ENCODE results near the gene SCARB1. TPM values are rescaled to one million over a fixed set of nuclear protein-coding genes. Genes with fewer than 3 reads are reported as not detected.

The SCARB1 gene
- total and polyA plus RNA-seq, 9 of the 15 experiments (the other 6 are each of a cell fraction or from before 2014, with no cell fraction given) = 0.56 to 157 (median 52.8) TPM

DNA sequence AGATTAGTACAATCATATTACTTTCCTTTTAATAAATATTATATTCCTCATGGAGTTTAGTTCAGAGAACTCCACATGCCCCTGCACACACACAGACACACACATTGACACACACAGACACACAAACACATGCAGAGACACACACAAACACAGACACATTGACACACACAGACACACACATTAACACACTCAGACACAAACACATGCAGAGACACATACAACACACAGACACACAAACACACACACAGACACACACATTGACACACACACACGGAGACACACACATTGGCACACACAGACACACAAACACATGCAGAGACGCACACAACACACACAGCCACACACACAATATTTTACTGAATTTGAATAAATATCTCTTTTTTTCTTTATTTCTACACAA lies 12.5 kb upstream of the SCARB1 start (continued):
- TF ChIP-seq SNIP1 (IDR thresholded peaks at IDR 0.05; ENCODE audit: low read depth) = 0 out of 2 replicates have a peak, but pooled peaks have one; percentile 51
- TF ChIP-seq YBX1 (IDR thresholded peaks at IDR 0.05) = peak; percentile 85; the same call in 1 of the 2 replicates
- TF ChIP-seq, protein P1, sequence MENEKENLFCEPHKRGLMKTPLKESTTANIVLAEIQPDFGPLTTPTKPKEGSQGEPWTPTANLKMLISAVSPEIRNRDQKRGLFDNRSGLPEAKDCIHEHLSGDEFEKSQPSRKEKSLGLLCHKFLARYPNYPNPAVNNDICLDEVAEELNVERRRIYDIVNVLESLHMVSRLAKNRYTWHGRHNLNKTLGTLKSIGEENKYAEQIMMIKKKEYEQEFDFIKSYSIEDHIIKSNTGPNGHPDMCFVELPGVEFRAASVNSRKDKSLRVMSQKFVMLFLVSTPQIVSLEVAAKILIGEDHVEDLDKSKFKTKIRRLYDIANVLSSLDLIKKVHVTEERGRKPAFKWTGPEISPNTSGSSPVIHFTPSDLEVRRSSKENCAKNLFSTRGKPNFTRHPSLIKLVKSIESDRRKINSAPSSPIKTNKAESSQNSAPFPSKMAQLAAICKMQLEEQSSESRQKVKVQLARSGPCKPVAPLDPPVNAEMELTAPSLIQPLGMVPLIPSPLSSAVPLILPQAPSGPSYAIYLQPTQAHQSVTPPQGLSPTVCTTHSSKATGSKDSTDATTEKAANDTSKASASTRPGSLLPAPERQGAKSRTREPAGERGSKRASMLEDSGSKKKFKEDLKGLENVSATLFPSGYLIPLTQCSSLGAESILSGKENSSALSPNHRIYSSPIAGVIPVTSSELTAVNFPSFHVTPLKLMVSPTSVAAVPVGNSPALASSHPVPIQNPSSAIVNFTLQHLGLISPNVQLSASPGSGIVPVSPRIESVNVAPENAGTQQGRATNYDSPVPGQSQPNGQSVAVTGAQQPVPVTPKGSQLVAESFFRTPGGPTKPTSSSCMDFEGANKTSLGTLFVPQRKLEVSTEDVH (IDR thresholded peaks at IDR 0.05; ENCODE audit: low read depth, partially characterized antibody) = no peak
- peak; percentile 98 for TF ChIP-seq TSC22D4 (tag; IDR thresholded peaks at IDR 0.05)
- TF ChIP-seq ZC3H8 (IDR thresholded peaks at IDR 0.05) = 0 out of 2 replicates have a peak, but pooled peaks have one; percentile 16
- 0 out of 2 replicates have a peak, but pooled peaks have one; percentile 39 for TF ChIP-seq MTA1 (IDR thresholded peaks at IDR 0.05; ENCODE audit: borderline replicate concordance)
- TF ChIP-seq LCOR (CRISPR knock-in tag; IDR thresholded peaks at IDR 0.05) = no peak
- TF ChIP-seq, protein P2, sequence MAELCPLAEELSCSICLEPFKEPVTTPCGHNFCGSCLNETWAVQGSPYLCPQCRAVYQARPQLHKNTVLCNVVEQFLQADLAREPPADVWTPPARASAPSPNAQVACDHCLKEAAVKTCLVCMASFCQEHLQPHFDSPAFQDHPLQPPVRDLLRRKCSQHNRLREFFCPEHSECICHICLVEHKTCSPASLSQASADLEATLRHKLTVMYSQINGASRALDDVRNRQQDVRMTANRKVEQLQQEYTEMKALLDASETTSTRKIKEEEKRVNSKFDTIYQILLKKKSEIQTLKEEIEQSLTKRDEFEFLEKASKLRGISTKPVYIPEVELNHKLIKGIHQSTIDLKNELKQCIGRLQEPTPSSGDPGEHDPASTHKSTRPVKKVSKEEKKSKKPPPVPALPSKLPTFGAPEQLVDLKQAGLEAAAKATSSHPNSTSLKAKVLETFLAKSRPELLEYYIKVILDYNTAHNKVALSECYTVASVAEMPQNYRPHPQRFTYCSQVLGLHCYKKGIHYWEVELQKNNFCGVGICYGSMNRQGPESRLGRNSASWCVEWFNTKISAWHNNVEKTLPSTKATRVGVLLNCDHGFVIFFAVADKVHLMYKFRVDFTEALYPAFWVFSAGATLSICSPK (IDR thresholded peaks at IDR 0.05; ENCODE audit: borderline replicate concordance) = peak; percentile 51; the same call in 1 of the 2 replicates
- TF ChIP-seq, protein P3, sequence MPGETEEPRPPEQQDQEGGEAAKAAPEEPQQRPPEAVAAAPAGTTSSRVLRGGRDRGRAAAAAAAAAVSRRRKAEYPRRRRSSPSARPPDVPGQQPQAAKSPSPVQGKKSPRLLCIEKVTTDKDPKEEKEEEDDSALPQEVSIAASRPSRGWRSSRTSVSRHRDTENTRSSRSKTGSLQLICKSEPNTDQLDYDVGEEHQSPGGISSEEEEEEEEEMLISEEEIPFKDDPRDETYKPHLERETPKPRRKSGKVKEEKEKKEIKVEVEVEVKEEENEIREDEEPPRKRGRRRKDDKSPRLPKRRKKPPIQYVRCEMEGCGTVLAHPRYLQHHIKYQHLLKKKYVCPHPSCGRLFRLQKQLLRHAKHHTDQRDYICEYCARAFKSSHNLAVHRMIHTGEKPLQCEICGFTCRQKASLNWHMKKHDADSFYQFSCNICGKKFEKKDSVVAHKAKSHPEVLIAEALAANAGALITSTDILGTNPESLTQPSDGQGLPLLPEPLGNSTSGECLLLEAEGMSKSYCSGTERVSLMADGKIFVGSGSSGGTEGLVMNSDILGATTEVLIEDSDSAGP (CRISPR knock-in tag; IDR thresholded peaks at IDR 0.05) = 0 out of 2 replicates have a peak, but pooled peaks have one; percentile 49
- TF ChIP-seq ZEB2 (IDR thresholded peaks at IDR 0.05) = 0 out of 2 replicates have a peak, but pooled peaks have one; percentile 43
- TF ChIP-seq TRIM24 (IDR thresholded peaks at IDR 0.05) = peak in 1 of 2 experiments; percentile 23; a peak in 2 of 4 replicates
- peak; percentile 27; the same call in 1 of the 2 replicates for TF ChIP-seq ADNP (tag; IDR thresholded peaks at IDR 0.05)
- peak; percentile 76 for TF ChIP-seq BCOR (IDR thresholded peaks at IDR 0.05)
- TF ChIP-seq, protein P4, sequence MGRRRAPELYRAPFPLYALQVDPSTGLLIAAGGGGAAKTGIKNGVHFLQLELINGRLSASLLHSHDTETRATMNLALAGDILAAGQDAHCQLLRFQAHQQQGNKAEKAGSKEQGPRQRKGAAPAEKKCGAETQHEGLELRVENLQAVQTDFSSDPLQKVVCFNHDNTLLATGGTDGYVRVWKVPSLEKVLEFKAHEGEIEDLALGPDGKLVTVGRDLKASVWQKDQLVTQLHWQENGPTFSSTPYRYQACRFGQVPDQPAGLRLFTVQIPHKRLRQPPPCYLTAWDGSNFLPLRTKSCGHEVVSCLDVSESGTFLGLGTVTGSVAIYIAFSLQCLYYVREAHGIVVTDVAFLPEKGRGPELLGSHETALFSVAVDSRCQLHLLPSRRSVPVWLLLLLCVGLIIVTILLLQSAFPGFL (CRISPR knock-in tag; IDR thresholded peaks at IDR 0.05) = no peak
- TF ChIP-seq ARHGAP35 (IDR thresholded peaks at IDR 0.05; ENCODE audit: partially characterized antibody) = peak; percentile 72
- peak; percentile 50; the same call in 1 of the 2 replicates for TF ChIP-seq EHMT2 (IDR thresholded peaks at IDR 0.05)
- TF ChIP-seq ETV5 (CRISPR knock-in tag; IDR thresholded peaks at IDR 0.05; ENCODE audit: low read depth) = 0 out of 2 replicates have a peak, but pooled peaks have one; percentile 20
- peak; percentile 87 for TF ChIP-seq HDGF (IDR thresholded peaks at IDR 0.05)
- TF ChIP-seq CBX5 (IDR thresholded peaks at IDR 0.05; ENCODE audit: borderline replicate concordance, low read depth) = no peak
- 0 out of 2 replicates have a peak, but pooled peaks have one; percentile 54 for TF ChIP-seq NFRKB (IDR thresholded peaks at IDR 0.05; ENCODE audit: low read depth)
- TF ChIP-seq GATAD2B (IDR thresholded peaks at IDR 0.05; ENCODE audit: borderline replicate concordance) = no peak
- 0 out of 2 replicates have a peak, but pooled peaks have one; percentile 67 for TF ChIP-seq OTX1 (CRISPR knock-in tag; IDR thresholded peaks at IDR 0.05)
- TF ChIP-seq SMARCA4 (IDR thresholded peaks at IDR 0.05) = peak; percentile 56; the same call in 1 of the 2 replicates
- TF ChIP-seq, protein P5, sequence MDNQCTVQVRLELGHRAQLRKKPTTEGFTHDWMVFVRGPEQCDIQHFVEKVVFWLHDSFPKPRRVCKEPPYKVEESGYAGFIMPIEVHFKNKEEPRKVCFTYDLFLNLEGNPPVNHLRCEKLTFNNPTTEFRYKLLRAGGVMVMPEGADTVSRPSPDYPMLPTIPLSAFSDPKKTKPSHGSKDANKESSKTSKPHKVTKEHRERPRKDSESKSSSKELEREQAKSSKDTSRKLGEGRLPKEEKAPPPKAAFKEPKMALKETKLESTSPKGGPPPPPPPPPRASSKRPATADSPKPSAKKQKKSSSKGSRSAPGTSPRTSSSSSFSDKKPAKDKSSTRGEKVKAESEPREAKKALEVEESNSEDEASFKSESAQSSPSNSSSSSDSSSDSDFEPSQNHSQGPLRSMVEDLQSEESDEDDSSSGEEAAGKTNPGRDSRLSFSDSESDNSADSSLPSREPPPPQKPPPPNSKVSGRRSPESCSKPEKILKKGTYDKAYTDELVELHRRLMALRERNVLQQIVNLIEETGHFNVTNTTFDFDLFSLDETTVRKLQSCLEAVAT (IDR thresholded peaks at IDR 0.05) = peak; percentile 90 to 92
